Smooth muscle cell (in vitro differentiated cells): ENCODE data around the gene GMEB1. TPM values are rescaled to one million over a fixed set of nuclear protein-coding genes. Genes with fewer than 3 reads are reported as not detected.
"Not testable (repeated sequence)": the region's sequence is repeated elsewhere in the genome, so short reads cannot be mapped to it uniquely, and the experiment has no call there.

Experiments
- DNase-seq: peaks from one replicate; lab custom pipeline; 2025; ENCODE audit not compliant: unreplicated experiment; lab: John Stamatoyannopoulos, UW
- H2AFZ ChIP-seq: fragments of 200-600 bp; sonication (generic); 2 replicates; pipeline ENCODE4 v1.6.0; 2016; ENCODE audit warnings: antibody characterized with exemption, low read depth, mild to moderate bottlenecking
- H3F3A ChIP-seq: fragments of 200-600 bp; sonication (generic); 2 replicates; pipeline ENCODE4 v1.6.0; 2017; ENCODE audit warnings: antibody characterized with exemption, low read depth
- H3K27ac ChIP-seq: fragments of 200-600 bp; sonication (generic); 2 replicates; pipeline ENCODE4 v1.5.1; 2016; ENCODE audit warnings: low read depth, mild to moderate bottlenecking
- H3K27me3 ChIP-seq: fragments of 200-600 bp; sonication (generic); 2 replicates; pipeline ENCODE4 v1.6.1; 2016; ENCODE audit warnings: low read depth, mild to moderate bottlenecking
- H3K36me3 ChIP-seq: fragments of 200-600 bp; sonication (generic); 2 replicates; pipeline ENCODE4 v1.5.1; 2016; ENCODE audit warnings: low read depth
- H3K4me1 ChIP-seq: fragments of 200-600 bp; sonication (generic); 2 replicates; pipeline ENCODE4 v1.5.1; 2016; ENCODE audit warnings: low read depth
- H3K4me2 ChIP-seq: fragments of 200-600 bp; sonication (generic); 2 replicates; pipeline ENCODE4 v1.6.0; 2016; ENCODE audit warnings: mild to moderate bottlenecking
- H3K4me3 ChIP-seq: fragments of 200-600 bp; sonication (generic); 2 replicates; pipeline ENCODE4 v1.5.1; 2016; ENCODE audit warnings: mild to moderate bottlenecking
- H3K79me2 ChIP-seq: fragments of 200-600 bp; sonication (generic); 2 replicates; pipeline ENCODE4 v1.6.0; 2016; ENCODE audit warnings: low read depth, mild to moderate bottlenecking
- H3K9ac ChIP-seq: fragments of 200-600 bp; sonication (generic); 2 replicates; pipeline ENCODE4 v1.6.0; 2016; ENCODE audit warnings: low read depth
- H3K9me3 ChIP-seq: fragments of 200-600 bp; sonication (generic); replicated peaks from 2 replicates; pipeline ENCODE4 v1.5.1; 2016; ENCODE audit warnings: low read depth
- H4K20me1 ChIP-seq: fragments of 200-600 bp; sonication (generic); 2 replicates; pipeline ENCODE4 v1.6.0; 2016; ENCODE audit warnings: low read depth
- WGBS: methylation state at CpG from one replicate; pipeline ENCODE4 v1.1.7; 2016; ENCODE audit warnings: low lambda C conversion rate; 5-methylcytosine and 5-hydroxymethylcytosine counted together
- polyA plus RNA-seq: library from polyadenylated mRNA; unstranded; fragments of >200 nt; fragmentation: Nextera tagmentation; extraction: Ambion mirVana; gene quantifications from 2 replicates; pipeline ENCODE4 v1.2.1, GENCODE V29; 2016
- total RNA-seq: library from RNA; depleted of rRNA; stranded (reverse); fragments of >200 nt; gene quantifications from 2 replicates; pipeline ENCODE4 v1.2.3, GENCODE V29; 2014
- TF ChIP-seq, protein P1 (sequence below): fragments of 200-600 bp; sonication (generic); IDR thresholded peaks from 2 replicates; pipeline ENCODE4 v1.5.1; 2017; ENCODE audit warnings: borderline replicate concordance, mild to moderate bottlenecking, antibody characterized with exemption; ENCODE audit not compliant: insufficient read depth, poor library complexity, severe bottlenecking

Gene GMEB1
- total and polyA plus RNA-seq, 2 experiments from 2014 or later: 13.0 to 16.3 TPM

DNA sequence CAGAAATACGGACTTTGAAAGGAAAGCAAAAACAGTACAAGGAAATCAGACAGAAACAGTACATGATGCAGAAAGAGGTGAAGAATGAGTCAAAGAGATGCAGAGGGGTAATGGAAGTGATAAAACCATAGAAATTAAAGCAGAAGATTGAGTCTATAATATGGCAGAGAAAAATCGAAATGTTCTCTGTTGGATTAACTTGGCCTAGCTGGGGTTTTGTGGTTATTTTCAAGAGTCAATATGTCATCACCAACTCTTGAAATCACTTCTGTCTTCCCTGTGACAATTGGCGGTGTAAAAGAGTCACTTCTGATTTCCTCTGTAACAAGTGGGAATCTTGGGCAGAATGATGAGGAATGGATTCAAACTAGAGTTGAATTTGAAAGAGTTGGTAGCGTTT lies 75.6 kb downstream of the GMEB1 start:
- 82% methylated on average over 4 of the region's 4 CpGs for WGBS
- no peaks in the 10 kb centered on the region for H3K36me3 ChIP-seq

DNA sequence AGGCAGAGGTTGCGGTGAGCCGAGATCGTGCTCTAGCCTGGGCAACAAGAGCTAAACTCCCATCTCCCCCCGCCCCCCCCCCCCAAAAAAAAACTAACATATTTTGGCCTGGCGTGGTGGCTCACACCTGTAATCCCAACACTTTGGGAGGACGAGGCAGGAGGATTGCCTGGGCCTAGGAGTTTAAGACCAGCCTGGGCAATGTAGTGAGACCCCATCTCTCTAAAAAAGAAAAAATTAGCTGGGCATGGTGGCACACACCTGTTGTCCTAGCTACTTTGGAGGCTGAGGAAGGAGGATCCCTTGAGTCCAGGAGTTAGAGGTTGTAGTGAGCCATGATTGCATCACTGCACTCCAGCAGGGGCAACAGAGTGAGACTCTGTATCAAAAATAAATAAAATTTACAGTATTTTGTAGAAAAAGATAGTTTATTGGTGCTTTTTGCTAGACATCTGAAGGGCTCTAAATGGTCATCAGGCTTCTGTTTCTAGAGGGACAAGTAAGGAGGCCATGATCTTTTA lies 77.1 kb downstream of the GMEB1 start:
- Histone ChIP-seq H3K4me2 (no peak overlapping the region), H3F3A (peaks cover 25% of the 10 kb centered on the region), H3K27ac (no peak overlapping the region), H3K79me2 (peaks cover 100% of the 10 kb centered on the region), H3K4me1 (peaks cover 9% of the 10 kb centered on the region), H3K9me3 (no peaks in the 10 kb centered on the region), H3K36me3 (no peaks in the 10 kb centered on the region), H2AFZ (no peak overlapping the region), H4K20me1 (peaks cover 100% of the 10 kb centered on the region), H3K4me3 (no peak overlapping the region), H3K27me3 (no peaks in the 10 kb centered on the region), H3K9ac (no peak overlapping the region)
- TF ChIP-seq, protein P1, sequence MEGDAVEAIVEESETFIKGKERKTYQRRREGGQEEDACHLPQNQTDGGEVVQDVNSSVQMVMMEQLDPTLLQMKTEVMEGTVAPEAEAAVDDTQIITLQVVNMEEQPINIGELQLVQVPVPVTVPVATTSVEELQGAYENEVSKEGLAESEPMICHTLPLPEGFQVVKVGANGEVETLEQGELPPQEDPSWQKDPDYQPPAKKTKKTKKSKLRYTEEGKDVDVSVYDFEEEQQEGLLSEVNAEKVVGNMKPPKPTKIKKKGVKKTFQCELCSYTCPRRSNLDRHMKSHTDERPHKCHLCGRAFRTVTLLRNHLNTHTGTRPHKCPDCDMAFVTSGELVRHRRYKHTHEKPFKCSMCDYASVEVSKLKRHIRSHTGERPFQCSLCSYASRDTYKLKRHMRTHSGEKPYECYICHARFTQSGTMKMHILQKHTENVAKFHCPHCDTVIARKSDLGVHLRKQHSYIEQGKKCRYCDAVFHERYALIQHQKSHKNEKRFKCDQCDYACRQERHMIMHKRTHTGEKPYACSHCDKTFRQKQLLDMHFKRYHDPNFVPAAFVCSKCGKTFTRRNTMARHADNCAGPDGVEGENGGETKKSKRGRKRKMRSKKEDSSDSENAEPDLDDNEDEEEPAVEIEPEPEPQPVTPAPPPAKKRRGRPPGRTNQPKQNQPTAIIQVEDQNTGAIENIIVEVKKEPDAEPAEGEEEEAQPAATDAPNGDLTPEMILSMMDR: no peak
- 100% methylated on average over 6 of the region's 6 CpGs for WGBS
- no peak for DNase-seq

More for the DNA sequence above, 75.6 kb downstream of the GMEB1 start:
- Histone ChIP-seq H4K20me1 (peaks cover 100% of the 10 kb centered on the region), H3K27me3 (no peaks in the 10 kb centered on the region), H3K9me3 (no peaks in the 10 kb centered on the region), H3K9ac (no peak overlapping the region), H3K79me2 (peaks cover 100% of the 10 kb centered on the region), H3K4me3 (no peak overlapping the region), H3F3A (peaks cover 15% of the 10 kb centered on the region), H3K4me2 (peak overlapping the region; percentile 11), H2AFZ (no peak overlapping the region), H3K4me1 (no peaks in the 10 kb centered on the region), H3K27ac (no peak overlapping the region)
- TF ChIP-seq, protein P1: no peak
- DNase-seq: no peak

DNA sequence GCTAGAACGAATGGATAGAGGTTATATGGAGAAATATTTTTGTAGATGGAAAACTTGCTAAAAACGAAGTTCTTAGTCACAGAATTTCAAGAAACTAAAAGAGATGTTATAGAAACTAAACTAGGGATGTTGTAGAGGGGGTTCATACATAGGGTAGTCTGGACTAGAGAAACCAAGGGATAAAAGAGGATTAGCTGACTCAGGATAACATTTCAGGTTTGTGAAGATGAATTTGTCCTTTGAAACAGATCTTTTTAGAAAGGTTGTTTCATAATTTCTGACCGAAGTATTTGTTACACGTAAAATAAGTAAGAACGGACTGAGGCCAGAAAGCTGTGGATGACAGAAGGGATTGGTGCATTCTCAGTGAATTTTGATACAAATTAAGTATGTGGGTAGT lies 81.7 kb downstream of the GMEB1 start:
- TF ChIP-seq, protein P1: no peak
- peaks cover 97% of the 10 kb centered on the region for H3K79me2 ChIP-seq
- H3K4me3 ChIP-seq: no peak overlapping the region
- no peaks in the 10 kb centered on the region for H3K27me3 ChIP-seq
- no peaks in the 10 kb centered on the region for H3K36me3 ChIP-seq
- no peak overlapping the region for H3K9ac ChIP-seq
- H3K4me1 ChIP-seq: peaks cover 17% of the 10 kb centered on the region
- peaks cover 25% of the 10 kb centered on the region for H3F3A ChIP-seq
- no peak for DNase-seq
- H2AFZ ChIP-seq: no peak overlapping the region
- H3K27ac ChIP-seq: peak overlapping the region; percentile 83
- H4K20me1 ChIP-seq: peaks cover 100% of the 10 kb centered on the region
- WGBS: 75% methylated on average over 5 of the region's 5 CpGs
- H3K9me3 ChIP-seq: no peaks in the 10 kb centered on the region
- H3K4me2 ChIP-seq: peak overlapping the region; percentile 66

DNA sequence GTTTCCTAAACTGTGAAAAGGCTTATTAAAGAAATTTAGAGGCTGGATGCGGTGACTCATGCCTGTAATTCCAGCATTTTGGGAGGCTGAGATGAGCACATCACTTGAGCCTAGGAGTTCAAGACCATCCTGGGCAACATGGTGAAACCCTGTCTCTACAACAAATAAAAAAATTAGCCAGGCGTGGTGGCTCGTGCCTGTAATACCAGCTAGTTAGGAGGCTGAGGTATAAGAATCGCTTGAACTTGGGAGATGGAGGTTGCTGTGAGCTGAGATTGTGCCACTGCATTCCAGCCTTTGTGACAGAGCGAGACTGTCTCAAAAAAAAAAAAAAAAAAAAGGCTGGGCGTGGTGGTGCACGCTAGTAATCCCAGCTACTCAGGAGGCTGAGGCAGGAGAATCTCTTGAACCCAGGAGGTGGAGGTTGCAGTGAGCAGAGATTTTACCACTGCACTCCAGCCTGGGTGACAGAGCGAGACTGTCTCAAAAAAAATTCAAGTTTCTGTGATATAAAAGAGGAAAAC lies 82.2 kb downstream of the GMEB1 start:
- H3K4me2 ChIP-seq: peak overlapping the region; percentile 66
- not testable (repeated sequence) for H3K36me3 ChIP-seq, H3K27me3 ChIP-seq, H3K9ac ChIP-seq, H3K4me3 ChIP-seq, DNase-seq, H2AFZ ChIP-seq, H3K9me3 ChIP-seq
- peak overlapping the region; percentile 83 for H3K27ac ChIP-seq
- peaks cover 100% of the 10 kb centered on the region for H4K20me1 ChIP-seq
- H3F3A ChIP-seq: peaks cover 25% of the 10 kb centered on the region
- H3K79me2 ChIP-seq: peaks cover 97% of the 10 kb centered on the region
- WGBS: 59% methylated on average over 8 of the region's 8 CpGs
- H3K4me1 ChIP-seq: peaks cover 19% of the 10 kb centered on the region
